Measurements from ENCODE around the gene KCNMA1.
"Not testable (repeated sequence)": the region's sequence is repeated elsewhere in the genome, so short reads cannot be mapped to it uniquely, and the experiment has no call there.

The KCNMA1 gene

GRCh38 chr10:77661674-77662073 is 24.1 kb upstream of the KCNMA1 start:
- no peak for DNase-seq

- DNase-seq = no peak
These were observed 23.5 kb upstream of the KCNMA1 start for GRCh38 chr10:77661100-77661499.

- not testable (repeated sequence) for DNase-seq
These were observed 21.6 kb upstream of the KCNMA1 start for GRCh38 chr10:77659046-77659670.

- no peak for DNase-seq
These were observed 15.6 kb upstream of the KCNMA1 start for GRCh38 chr10:77653210-77653609.

GRCh38 chr10:77649333-77650331 is 12.0 kb upstream of the KCNMA1 start:
- no peak for DNase-seq

- no peak for DNase-seq
These were observed 10.9 kb upstream of the KCNMA1 start for GRCh38 chr10:77648472-77648871.

GRCh38 chr10:77647543-77648293 is 10.1 kb upstream of the KCNMA1 start:
- no peak for DNase-seq

- DNase-seq = no peak
These were observed 7.1 kb upstream of the KCNMA1 start for GRCh38 chr10:77644557-77645243.

GRCh38 chr10:77643795-77644468 is 6.3 kb upstream of the KCNMA1 start:
- peak in 1 of 5 experiments; percentile 40 for DNase-seq

- peak in 3 of 5 experiments; percentile 10 to 45 (median 14) for DNase-seq
These were observed 4.3 kb upstream of the KCNMA1 start for GRCh38 chr10:77641788-77642397.

GRCh38 chr10:77641344-77641743 is 3.7 kb upstream of the KCNMA1 start:
- DNase-seq = no peak

GRCh38 chr10:77640167-77640566 is 2.6 kb upstream of the KCNMA1 start:
- DNase-seq = no peak

- no peak for DNase-seq
These were observed 2.1 kb upstream of the KCNMA1 start for GRCh38 chr10:77639756-77640155.

- DNase-seq = peak in 1 of 5 experiments; percentile 37
These were observed 903 bp upstream of the KCNMA1 start for GRCh38 chr10:77638321-77639101.

- peak in 1 of 5 experiments; percentile 1 for DNase-seq
These were observed 559 bp downstream of the KCNMA1 start for GRCh38 chr10:77636967-77637531.

- DNase-seq = no peak
These were observed 1.2 kb downstream of the KCNMA1 start for GRCh38 chr10:77636282-77636966.

- DNase-seq = no peak
These were observed 2.0 kb downstream of the KCNMA1 start for GRCh38 chr10:77635402-77636227.

GRCh38 chr10:77634939-77635338 is 2.7 kb downstream of the KCNMA1 start:
- no peak for DNase-seq

- no peak for DNase-seq
These were observed 4.2 kb downstream of the KCNMA1 start for GRCh38 chr10:77633376-77633775.

All from T-helper 2 cell (primary cell).